ENCODE measurements around the gene TFAP2C.

TFAP2C gene

GRCh38 chr20:56628873-56629463 lies at the start of gene TFAP2C:
Gene TFAP2C, plus strand, starts transcription at chr20:56629306. Its CDS starts 239 bp downstream, at chr20:56629545.
- no peak for DNase-seq (ENCODE audit: low read depth, low spot score)

- no peak for DNase-seq (ENCODE audit: low read depth, low spot score)
Measured at GRCh38 chr20:56580226-56580625, 48.9 kb upstream of the TFAP2C start.

- DNase-seq (ENCODE audit: low read depth, low spot score), result no peak
Measured at GRCh38 chr20:56581701-56582100, 47.4 kb upstream of the TFAP2C start.

GRCh38 chr20:56582542-56582941 lies 46.6 kb upstream of the TFAP2C start:
- DNase-seq (ENCODE audit: low read depth, low spot score), result no peak

- no peak for DNase-seq (ENCODE audit: low read depth, low spot score)
Measured at GRCh38 chr20:56584916-56585315, 44.2 kb upstream of the TFAP2C start.

GRCh38 chr20:56587307-56588041 lies 41.6 kb upstream of the TFAP2C start:
- DNase-seq (ENCODE audit: low read depth, low spot score), result no peak

GRCh38 chr20:56588996-56589395 lies 40.1 kb upstream of the TFAP2C start:
- no peak for DNase-seq (ENCODE audit: low read depth, low spot score)

- no peak for DNase-seq (ENCODE audit: low read depth, low spot score)
Measured at GRCh38 chr20:56589633-56590032, 39.5 kb upstream of the TFAP2C start.

- DNase-seq (ENCODE audit: low read depth, low spot score), result no peak
Measured at GRCh38 chr20:56590888-56591287, 38.2 kb upstream of the TFAP2C start.

GRCh38 chr20:56592211-56592610 lies 36.9 kb upstream of the TFAP2C start:
- no peak for DNase-seq (ENCODE audit: low read depth, low spot score)

GRCh38 chr20:56592817-56593216 lies 36.3 kb upstream of the TFAP2C start:
- no peak for DNase-seq (ENCODE audit: low read depth, low spot score)

- no peak for DNase-seq (ENCODE audit: low read depth, low spot score)
Measured at GRCh38 chr20:56595746-56596475, 33.2 kb upstream of the TFAP2C start.

GRCh38 chr20:56601166-56601565 lies 27.9 kb upstream of the TFAP2C start:
- no peak for DNase-seq (ENCODE audit: low read depth, low spot score)

GRCh38 chr20:56604673-56605072 lies 24.4 kb upstream of the TFAP2C start:
- DNase-seq (ENCODE audit: low read depth, low spot score), result no peak

- no peak for DNase-seq (ENCODE audit: low read depth, low spot score)
Measured at GRCh38 chr20:56605261-56605996, 23.7 kb upstream of the TFAP2C start.

GRCh38 chr20:56606174-56606945 lies 22.7 kb upstream of the TFAP2C start:
- no peak for DNase-seq (ENCODE audit: low read depth, low spot score)

- no peak for DNase-seq (ENCODE audit: low read depth, low spot score)
Measured at GRCh38 chr20:56607061-56607704, 21.9 kb upstream of the TFAP2C start.

GRCh38 chr20:56608376-56608775 lies 20.7 kb upstream of the TFAP2C start:
- DNase-seq (ENCODE audit: low read depth, low spot score), result no peak

GRCh38 chr20:56609321-56609720 lies 19.8 kb upstream of the TFAP2C start:
- no peak for DNase-seq (ENCODE audit: low read depth, low spot score)

GRCh38 chr20:56610098-56610497 lies 19.0 kb upstream of the TFAP2C start:
- DNase-seq (ENCODE audit: low read depth, low spot score), result no peak

- DNase-seq (ENCODE audit: low read depth, low spot score), result no peak
Measured at GRCh38 chr20:56614196-56614595, 14.9 kb upstream of the TFAP2C start.

Data from activated CD4-positive, CD25-positive, alpha-beta regulatory T cell treated with anti-CD3 and anti-CD28 coated beads, Interleukin-2, amount 50 U/mL, for 16 hours (primary cell).